Measurements from ENCODE around the gene TRAF3.

GRCh38 chr14:102866982-102867761 lies 89.9 kb downstream of the TRAF3 start:
- no peak for TF ChIP-seq CTCF (conservative IDR thresholded peaks at IDR 0.05; ENCODE audit: low read depth, low read length)
- TF ChIP-seq EZH2 (IDR thresholded peaks at IDR 0.05; ENCODE audit: borderline replicate concordance, low read depth, low read length, poor library complexity, severe bottlenecking) = no peak

All from A673 (cell line).